ENCODE results near the gene SLC27A2.

SLC27A2 gene

GRCh38 chr15:50144341-50145120 is 37.5 kb upstream of the SLC27A2 start:
- no peak for TF ChIP-seq PPARA (CRISPR knock-in tag; IDR thresholded peaks at IDR 0.05; ENCODE audit: borderline replicate concordance)
- no peak for TF ChIP-seq ARNTL (CRISPR knock-in tag; IDR thresholded peaks at IDR 0.05; ENCODE audit: borderline replicate concordance, low read depth)
- no peak for TF ChIP-seq TOX (CRISPR knock-in tag; IDR thresholded peaks at IDR 0.05; ENCODE audit: borderline replicate concordance)
- TF ChIP-seq CSDC2 (CRISPR knock-in tag; IDR thresholded peaks at IDR 0.05): no peak
- TF ChIP-seq RARB (CRISPR knock-in tag; IDR thresholded peaks at IDR 0.05): no peak
- TF ChIP-seq ZNF8 (CRISPR knock-in tag; IDR thresholded peaks at IDR 0.05): no peak
- no peak for TF ChIP-seq CSRNP3 (CRISPR knock-in tag; IDR thresholded peaks at IDR 0.05)
- no peak for TF ChIP-seq ZFP3 (CRISPR knock-in tag; IDR thresholded peaks at IDR 0.05)
- TF ChIP-seq ZC3H10 (CRISPR knock-in tag; IDR thresholded peaks at IDR 0.05): no peak
- TF ChIP-seq GLIS3 (CRISPR knock-in tag; IDR thresholded peaks at IDR 0.05): no peak
- no peak for TF ChIP-seq ZFP30 (CRISPR knock-in tag; IDR thresholded peaks at IDR 0.05)
- TF ChIP-seq TSHZ2 (CRISPR knock-in tag; IDR thresholded peaks at IDR 0.05): no peak
- no peak for TF ChIP-seq SNAI2 (CRISPR knock-in tag; IDR thresholded peaks at IDR 0.05)
- peak; percentile 45; the same call in 2 of the 3 replicates for ATAC-seq

- TF ChIP-seq ESRRG (CRISPR knock-in tag; IDR thresholded peaks at IDR 0.05) (no peak), ZFP3 (CRISPR knock-in tag; IDR thresholded peaks at IDR 0.05) (no peak), ZNF8 (CRISPR knock-in tag; IDR thresholded peaks at IDR 0.05) (no peak), POU6F1 (CRISPR knock-in tag; IDR thresholded peaks at IDR 0.05; ENCODE audit: borderline replicate concordance, low read depth) (no peak), ZNF70 (CRISPR knock-in tag; IDR thresholded peaks at IDR 0.05) (no peak)
- peak; percentile 94 for ATAC-seq
Measured at GRCh38 chr15:50145451-50145872, 36.5 kb upstream of the SLC27A2 start.

- no peak for ATAC-seq
- TF ChIP-seq TOX (CRISPR knock-in tag; IDR thresholded peaks at IDR 0.05; ENCODE audit: borderline replicate concordance): no peak
- no peak for TF ChIP-seq ZNF70 (CRISPR knock-in tag; IDR thresholded peaks at IDR 0.05)
- no peak for TF ChIP-seq ZFP3 (CRISPR knock-in tag; IDR thresholded peaks at IDR 0.05)
- no peak for TF ChIP-seq ZNF8 (CRISPR knock-in tag; IDR thresholded peaks at IDR 0.05)
- TF ChIP-seq TCF4 (CRISPR knock-in tag; IDR thresholded peaks at IDR 0.05; ENCODE audit: borderline replicate concordance): no peak
- TF ChIP-seq SNAI2 (CRISPR knock-in tag; IDR thresholded peaks at IDR 0.05): no peak
- TF ChIP-seq GLIS3 (CRISPR knock-in tag; IDR thresholded peaks at IDR 0.05): no peak
- TF ChIP-seq ESRRG (CRISPR knock-in tag; IDR thresholded peaks at IDR 0.05): no peak
Measured at GRCh38 chr15:50146632-50147031, 35.4 kb upstream of the SLC27A2 start.

GRCh38 chr15:50148362-50148963 is 33.5 kb upstream of the SLC27A2 start:
- no peak for TF ChIP-seq TOX (CRISPR knock-in tag; IDR thresholded peaks at IDR 0.05; ENCODE audit: borderline replicate concordance)
- TF ChIP-seq TCF4 (CRISPR knock-in tag; IDR thresholded peaks at IDR 0.05; ENCODE audit: borderline replicate concordance): no peak
- TF ChIP-seq POU6F1 (CRISPR knock-in tag; IDR thresholded peaks at IDR 0.05; ENCODE audit: borderline replicate concordance, low read depth): no peak
- TF ChIP-seq SNAI2 (CRISPR knock-in tag; IDR thresholded peaks at IDR 0.05): no peak
- no peak for TF ChIP-seq BACH2 (CRISPR knock-in tag; IDR thresholded peaks at IDR 0.05; ENCODE audit: borderline replicate concordance)
- no peak for TF ChIP-seq CSRNP3 (CRISPR knock-in tag; IDR thresholded peaks at IDR 0.05)
- TF ChIP-seq ZFP30 (CRISPR knock-in tag; IDR thresholded peaks at IDR 0.05): no peak
- TF ChIP-seq CSDC2 (CRISPR knock-in tag; IDR thresholded peaks at IDR 0.05): no peak
- no peak for TF ChIP-seq OSR1 (CRISPR knock-in tag; IDR thresholded peaks at IDR 0.05)
- TF ChIP-seq CREB5 (CRISPR knock-in tag; IDR thresholded peaks at IDR 0.05; ENCODE audit: low read depth): no peak
- TF ChIP-seq ZNF70 (CRISPR knock-in tag; IDR thresholded peaks at IDR 0.05): no peak
- no peak for TF ChIP-seq ISL1 (CRISPR knock-in tag; IDR thresholded peaks at IDR 0.05)
- TF ChIP-seq ZNF565 (CRISPR knock-in tag; conservative IDR thresholded peaks at IDR 0.05; ENCODE audit: low read depth): no peak
- no peak for TF ChIP-seq ZC3H10 (CRISPR knock-in tag; IDR thresholded peaks at IDR 0.05)
- no peak for TF ChIP-seq ZNF8 (CRISPR knock-in tag; IDR thresholded peaks at IDR 0.05)
- TF ChIP-seq ESRRG (CRISPR knock-in tag; IDR thresholded peaks at IDR 0.05): no peak
- peak; percentile 86 for ATAC-seq

All from SK-N-SH treated with all-trans-retinoic acid at 6 μM for 48 hours (cell line).